ENCODE measurements around the gene LARGE2.

DNA sequence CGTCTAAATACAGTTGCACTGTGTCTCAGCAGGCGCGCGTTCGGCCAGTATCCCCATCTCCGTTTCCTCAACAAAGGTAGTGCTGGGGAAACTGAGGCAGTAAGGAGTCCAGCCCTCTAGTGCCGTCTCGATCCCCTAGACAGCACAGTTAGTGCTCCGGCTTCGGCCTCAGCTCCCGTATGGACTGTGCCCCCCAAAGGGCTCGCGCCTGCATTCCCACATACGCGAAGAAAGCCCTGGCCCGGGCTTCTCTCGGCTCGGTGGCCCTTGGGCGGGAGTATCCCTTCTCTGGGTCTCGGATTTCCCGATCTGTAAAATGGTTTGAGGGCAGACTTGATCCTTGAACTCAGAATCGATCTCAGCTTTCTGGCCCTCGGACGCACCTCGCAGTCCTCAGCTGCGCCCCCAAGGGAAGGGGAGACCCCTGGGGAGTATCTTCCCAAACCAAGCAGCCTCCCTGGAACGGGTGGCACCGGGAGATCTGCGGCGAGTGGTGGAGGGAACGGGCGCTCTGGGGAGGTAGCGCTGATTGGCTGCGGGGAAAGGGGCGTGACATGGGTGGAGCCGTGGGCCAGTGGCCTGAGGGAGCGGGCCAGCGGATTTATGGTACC, 4.0 kb upstream of the LARGE2 start:
- TF ChIP-seq, protein P1, sequence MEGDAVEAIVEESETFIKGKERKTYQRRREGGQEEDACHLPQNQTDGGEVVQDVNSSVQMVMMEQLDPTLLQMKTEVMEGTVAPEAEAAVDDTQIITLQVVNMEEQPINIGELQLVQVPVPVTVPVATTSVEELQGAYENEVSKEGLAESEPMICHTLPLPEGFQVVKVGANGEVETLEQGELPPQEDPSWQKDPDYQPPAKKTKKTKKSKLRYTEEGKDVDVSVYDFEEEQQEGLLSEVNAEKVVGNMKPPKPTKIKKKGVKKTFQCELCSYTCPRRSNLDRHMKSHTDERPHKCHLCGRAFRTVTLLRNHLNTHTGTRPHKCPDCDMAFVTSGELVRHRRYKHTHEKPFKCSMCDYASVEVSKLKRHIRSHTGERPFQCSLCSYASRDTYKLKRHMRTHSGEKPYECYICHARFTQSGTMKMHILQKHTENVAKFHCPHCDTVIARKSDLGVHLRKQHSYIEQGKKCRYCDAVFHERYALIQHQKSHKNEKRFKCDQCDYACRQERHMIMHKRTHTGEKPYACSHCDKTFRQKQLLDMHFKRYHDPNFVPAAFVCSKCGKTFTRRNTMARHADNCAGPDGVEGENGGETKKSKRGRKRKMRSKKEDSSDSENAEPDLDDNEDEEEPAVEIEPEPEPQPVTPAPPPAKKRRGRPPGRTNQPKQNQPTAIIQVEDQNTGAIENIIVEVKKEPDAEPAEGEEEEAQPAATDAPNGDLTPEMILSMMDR (IDR thresholded peaks at IDR 0.05; ENCODE audit: poor library complexity), result no peak
- TF ChIP-seq EZH2phosphoT487 (IDR thresholded peaks at IDR 0.05; ENCODE audit: low read depth, severe bottlenecking, unreplicated experiment), result no peak

Data from hepatocyte (in vitro differentiated cells).